Measurements from ENCODE around the gene CBX1.
A peak's percentile ranks its signal among the peaks of the same experiment; 100 is the strongest.

DNA sequence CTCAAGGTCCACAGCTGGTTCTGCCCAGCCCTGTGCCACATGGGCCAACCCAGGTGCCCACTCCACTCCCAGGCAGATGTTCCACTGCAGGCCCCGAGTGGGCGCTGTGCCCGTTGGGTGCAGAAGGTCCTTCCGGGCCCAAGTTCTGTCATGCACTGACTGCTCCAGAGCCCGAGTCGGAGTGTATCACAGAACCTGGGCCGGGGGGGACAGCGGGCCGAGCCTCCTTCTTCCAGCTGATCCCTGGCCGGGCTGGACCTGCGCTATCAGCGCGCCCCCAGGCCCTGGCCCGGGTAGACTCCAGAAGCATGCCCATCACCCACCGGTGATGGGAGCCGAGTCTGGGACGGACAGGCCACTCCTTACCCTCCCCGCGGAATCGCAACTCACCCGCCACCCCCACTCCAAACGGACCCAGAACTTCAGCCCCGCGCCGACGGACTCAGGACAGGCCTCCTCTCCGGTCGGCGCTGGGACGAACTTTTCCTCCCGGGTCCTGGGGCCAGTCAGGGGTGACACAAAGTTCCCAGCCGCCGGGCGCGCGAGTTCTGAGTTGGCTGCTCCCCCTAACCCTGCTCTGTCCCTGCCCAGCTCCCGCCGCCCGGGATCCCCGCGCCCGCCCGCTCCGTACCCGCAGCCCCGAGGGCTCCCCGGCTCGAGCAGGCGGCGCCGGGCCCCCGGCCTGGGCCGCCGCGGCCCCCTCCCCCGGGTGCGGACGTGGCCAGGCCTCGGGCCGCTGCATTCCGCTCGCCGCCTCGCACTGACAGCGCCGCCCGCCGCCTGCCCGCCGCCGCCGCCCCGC, 64.0 kb downstream of the CBX1 start, which contains the start of gene COPZ2:
- TF ChIP-seq, protein P1, sequence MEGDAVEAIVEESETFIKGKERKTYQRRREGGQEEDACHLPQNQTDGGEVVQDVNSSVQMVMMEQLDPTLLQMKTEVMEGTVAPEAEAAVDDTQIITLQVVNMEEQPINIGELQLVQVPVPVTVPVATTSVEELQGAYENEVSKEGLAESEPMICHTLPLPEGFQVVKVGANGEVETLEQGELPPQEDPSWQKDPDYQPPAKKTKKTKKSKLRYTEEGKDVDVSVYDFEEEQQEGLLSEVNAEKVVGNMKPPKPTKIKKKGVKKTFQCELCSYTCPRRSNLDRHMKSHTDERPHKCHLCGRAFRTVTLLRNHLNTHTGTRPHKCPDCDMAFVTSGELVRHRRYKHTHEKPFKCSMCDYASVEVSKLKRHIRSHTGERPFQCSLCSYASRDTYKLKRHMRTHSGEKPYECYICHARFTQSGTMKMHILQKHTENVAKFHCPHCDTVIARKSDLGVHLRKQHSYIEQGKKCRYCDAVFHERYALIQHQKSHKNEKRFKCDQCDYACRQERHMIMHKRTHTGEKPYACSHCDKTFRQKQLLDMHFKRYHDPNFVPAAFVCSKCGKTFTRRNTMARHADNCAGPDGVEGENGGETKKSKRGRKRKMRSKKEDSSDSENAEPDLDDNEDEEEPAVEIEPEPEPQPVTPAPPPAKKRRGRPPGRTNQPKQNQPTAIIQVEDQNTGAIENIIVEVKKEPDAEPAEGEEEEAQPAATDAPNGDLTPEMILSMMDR (conservative IDR thresholded peaks at IDR 0.05; ENCODE audit: low read depth in 2 of 2): peak; percentile 53 to 73
- TF ChIP-seq NANOG (IDR thresholded peaks at IDR 0.05; ENCODE audit: borderline replicate concordance): no peak
- TF ChIP-seq POLR2AphosphoS5 (IDR thresholded peaks at IDR 0.05; ENCODE audit: low read depth): no peak
- TF ChIP-seq EZH2phosphoT487 (IDR thresholded peaks at IDR 0.05; ENCODE audit: unreplicated experiment): no peak
- TF ChIP-seq, protein P2, sequence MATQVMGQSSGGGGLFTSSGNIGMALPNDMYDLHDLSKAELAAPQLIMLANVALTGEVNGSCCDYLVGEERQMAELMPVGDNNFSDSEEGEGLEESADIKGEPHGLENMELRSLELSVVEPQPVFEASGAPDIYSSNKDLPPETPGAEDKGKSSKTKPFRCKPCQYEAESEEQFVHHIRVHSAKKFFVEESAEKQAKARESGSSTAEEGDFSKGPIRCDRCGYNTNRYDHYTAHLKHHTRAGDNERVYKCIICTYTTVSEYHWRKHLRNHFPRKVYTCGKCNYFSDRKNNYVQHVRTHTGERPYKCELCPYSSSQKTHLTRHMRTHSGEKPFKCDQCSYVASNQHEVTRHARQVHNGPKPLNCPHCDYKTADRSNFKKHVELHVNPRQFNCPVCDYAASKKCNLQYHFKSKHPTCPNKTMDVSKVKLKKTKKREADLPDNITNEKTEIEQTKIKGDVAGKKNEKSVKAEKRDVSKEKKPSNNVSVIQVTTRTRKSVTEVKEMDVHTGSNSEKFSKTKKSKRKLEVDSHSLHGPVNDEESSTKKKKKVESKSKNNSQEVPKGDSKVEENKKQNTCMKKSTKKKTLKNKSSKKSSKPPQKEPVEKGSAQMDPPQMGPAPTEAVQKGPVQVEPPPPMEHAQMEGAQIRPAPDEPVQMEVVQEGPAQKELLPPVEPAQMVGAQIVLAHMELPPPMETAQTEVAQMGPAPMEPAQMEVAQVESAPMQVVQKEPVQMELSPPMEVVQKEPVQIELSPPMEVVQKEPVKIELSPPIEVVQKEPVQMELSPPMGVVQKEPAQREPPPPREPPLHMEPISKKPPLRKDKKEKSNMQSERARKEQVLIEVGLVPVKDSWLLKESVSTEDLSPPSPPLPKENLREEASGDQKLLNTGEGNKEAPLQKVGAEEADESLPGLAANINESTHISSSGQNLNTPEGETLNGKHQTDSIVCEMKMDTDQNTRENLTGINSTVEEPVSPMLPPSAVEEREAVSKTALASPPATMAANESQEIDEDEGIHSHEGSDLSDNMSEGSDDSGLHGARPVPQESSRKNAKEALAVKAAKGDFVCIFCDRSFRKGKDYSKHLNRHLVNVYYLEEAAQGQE (IDR thresholded peaks at IDR 0.05; ENCODE audit: unreplicated experiment): no peak
- no peak for TF ChIP-seq JUNB (IDR thresholded peaks at IDR 0.05; ENCODE audit: unreplicated experiment)
- no peak for TF ChIP-seq CREB1 (CRISPR knock-in tag; IDR thresholded peaks at IDR 0.05; ENCODE audit: low read depth)
- peak; percentile 45 for TF ChIP-seq EZH2 (IDR thresholded peaks at IDR 0.05; ENCODE audit: low read depth, unreplicated experiment)
- TF ChIP-seq STAT1 (IDR thresholded peaks at IDR 0.05; ENCODE audit: unreplicated experiment): no peak
- TF ChIP-seq ZNF114 (CRISPR knock-in tag; IDR thresholded peaks at IDR 0.05): no peak
- no peak for TF ChIP-seq ZNF331 (CRISPR knock-in tag; IDR thresholded peaks at IDR 0.05; ENCODE audit: low read depth)
- TF ChIP-seq, protein P3, sequence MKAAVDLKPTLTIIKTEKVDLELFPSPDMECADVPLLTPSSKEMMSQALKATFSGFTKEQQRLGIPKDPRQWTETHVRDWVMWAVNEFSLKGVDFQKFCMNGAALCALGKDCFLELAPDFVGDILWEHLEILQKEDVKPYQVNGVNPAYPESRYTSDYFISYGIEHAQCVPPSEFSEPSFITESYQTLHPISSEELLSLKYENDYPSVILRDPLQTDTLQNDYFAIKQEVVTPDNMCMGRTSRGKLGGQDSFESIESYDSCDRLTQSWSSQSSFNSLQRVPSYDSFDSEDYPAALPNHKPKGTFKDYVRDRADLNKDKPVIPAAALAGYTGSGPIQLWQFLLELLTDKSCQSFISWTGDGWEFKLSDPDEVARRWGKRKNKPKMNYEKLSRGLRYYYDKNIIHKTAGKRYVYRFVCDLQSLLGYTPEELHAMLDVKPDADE (IDR thresholded peaks at IDR 0.05): no peak

All from GM23338 (cell line).